Panc1 (cell line): Measurements from ENCODE around the gene FIZ1. TPM values are rescaled to one million over a fixed set of nuclear protein-coding genes. Genes with fewer than 3 reads are reported as not detected.

Experiments used
- ATAC-seq: fragments of 200-7000 bp; cut with Tn5 transposase; 2 replicates; pipeline ENCODE4 v1.9.1; 2020; ENCODE audit warnings: mild to moderate bottlenecking, moderate library complexity
- BruUV-seq: library from RNA; stranded (reverse); fragments of 400-500 nt; replicated peaks from 2 replicates; lab custom pipeline; 2021; lab: Mats Ljungman, UMichigan
- CTCF ChIA-PET: fragments of 300-600 bp; sonication (Branson Sonifier 250); formaldehyde crosslinking; loops from one replicate; lab custom pipeline; 2022; ENCODE audit warnings: antibody characterized with exemption; lab: Charles Lee
- POLR2A ChIA-PET: fragments of 300-600 bp; sonication (Branson Sonifier 250); formaldehyde crosslinking; loops from one replicate; lab custom pipeline; 2022; ENCODE audit warnings: antibody characterized with exemption; lab: Charles Lee
- DNase-seq: peaks from one replicate; pipeline ENCODE4 v3.0.0-alpha.2; 2010; ENCODE audit warnings: low read depth, low spot score
- H3K27ac ChIP-seq: 2 replicates; pipeline ENCODE4 v1.5.1; 2011; ENCODE audit warnings: mild to moderate bottlenecking, low read length, inconsistent platforms
- H3K27me3 ChIP-seq: fragments of 200-500 bp; sonication (Bioruptor generic); 2 replicates; pipeline ENCODE4 v1.6.0; 2014; ENCODE audit warnings: low read length, inconsistent platforms; ENCODE audit not compliant: control insufficient read depth, insufficient read depth
- H3K36me3 ChIP-seq: fragments of 200-500 bp; sonication (Bioruptor generic); 2 replicates; pipeline ENCODE4 v1.5.1; 2014; ENCODE audit warnings: inconsistent platforms, mild to moderate bottlenecking, low read length, moderate library complexity; ENCODE audit not compliant: control insufficient read depth, insufficient read depth
- H3K4me1 ChIP-seq: 2 replicates; pipeline ENCODE4 v1.5.1; 2011; ENCODE audit warnings: inconsistent platforms, mild to moderate bottlenecking, low read length, moderate library complexity; ENCODE audit not compliant: control insufficient read depth, insufficient read depth
- H3K4me3 ChIP-seq, 2 experiments: 2 replicates each; pipeline ENCODE4 v1.5.1; 2011 to 2012; ENCODE audit warnings: low read depth in 2 of 2, low read length in 2 of 2, mild to moderate bottlenecking in 2 of 2, inconsistent platforms in 1 of 2, moderate library complexity in 1 of 2
- H3K9me3 ChIP-seq: fragments of 200-500 bp; sonication (Bioruptor generic); 2 replicates; pipeline ENCODE4 v1.5.1; 2014; ENCODE audit warnings: low read depth, mild to moderate bottlenecking, inconsistent platforms, low read length, moderate library complexity; ENCODE audit not compliant: control insufficient read depth, insufficient read depth
- POLR2AphosphoS5 ChIP-seq: IDR thresholded peaks from 2 replicates; pipeline ENCODE4 v1.6.1; 2012; ENCODE audit warnings: mild to moderate bottlenecking, low read depth, low read length, moderate library complexity
- REST ChIP-seq, 2 experiments: IDR thresholded peaks; 2 replicates each; pipeline ENCODE4 v1.6.1; 2011 to 2012; ENCODE audit warnings: low read depth in 2 of 2, control low read depth in 1 of 2, low read length in 1 of 2, mild to moderate bottlenecking in 1 of 2, moderate library complexity in 1 of 2; ENCODE audit not compliant: insufficient read depth in 1 of 2
- SIN3A ChIP-seq: IDR thresholded peaks from 2 replicates; pipeline ENCODE4 v1.6.1; 2012; ENCODE audit warnings: low read depth, mild to moderate bottlenecking, low read length, moderate library complexity, borderline replicate concordance; ENCODE audit not compliant: insufficient read depth
- TCF7L2 ChIP-seq: IDR thresholded peaks from 2 replicates; pipeline ENCODE4 v1.6.1; 2011; ENCODE audit warnings: mild to moderate bottlenecking, low read depth, low read length, inconsistent platforms
- in situ Hi-C: cut with HindIII; loops from 2 replicates; pipeline ENCODE4 v1.10.0; 2016; ENCODE audit warnings: low sequenced_read_pairs, low pct_unique_long_range_greater_than_20kb
- intact Hi-C: fragments of 100-400 bp; cut with micrococcal nuclease; formaldehyde crosslinking; loops from one replicate; pipeline ENCODE4 v1.10.0; 2022; ENCODE audit not compliant: unreplicated experiment
- total RNA-seq: library from RNA; stranded (reverse); gene quantifications from one replicate; pipeline ENCODE4 v1.2.1, GENCODE V29; 2021; ENCODE audit not compliant: unreplicated experiment
- TF ChIP-seq, protein P1 (sequence below): fragments of 450-650 bp; IDR thresholded peaks from 2 replicates; pipeline ENCODE4 v1.5.1; 2017; ENCODE audit warnings: mild to moderate bottlenecking

Gene FIZ1
- total RNA-seq, 1 experiment from 2014 or later: 28.5 TPM

GRCh38 chr19:55581145-55581822 lies 18.0 kb downstream of the FIZ1 start:
- in situ Hi-C loops: no loop called here
- ChIA-PET POLR2A (interaction anchor here (0.5 to 1.8 kb wide), 3 partner anchors 18 to 560 kb away, joined by 4 to 10 read pairs (median 5); partner anchors contain the start of genes FIZ1, ZNF444 and ZNF784), CTCF (no interaction called here)
- Histone ChIP-seq H3K36me3 (no peaks in the 10 kb centered on the region; the same call in 1 of the 2 replicates), H3K4me1 (peaks cover 19% of the 10 kb centered on the region), H3K9me3 (no peaks in the 10 kb centered on the region), H3K27ac (peak overlapping the region; percentile 88), H3K4me3 (peak overlapping the region; percentile 44 to 96), H3K27me3 (no peaks in the 10 kb centered on the region)
- DNase-seq: no peak
- TF ChIP-seq SIN3A (0 out of 2 replicates have a peak, but pooled peaks have one; percentile 11), REST (IDR thresholded peaks at IDR 0.05; ENCODE audit: insufficient read depth in 1 of 2, low read depth in 2 of 2, low read length in 1 of 2) (peak; percentile 98 to 100), TCF7L2 (no peak), POLR2AphosphoS5 (no peak; the same call in 1 of the 2 replicates)
- TF ChIP-seq, protein P1, sequence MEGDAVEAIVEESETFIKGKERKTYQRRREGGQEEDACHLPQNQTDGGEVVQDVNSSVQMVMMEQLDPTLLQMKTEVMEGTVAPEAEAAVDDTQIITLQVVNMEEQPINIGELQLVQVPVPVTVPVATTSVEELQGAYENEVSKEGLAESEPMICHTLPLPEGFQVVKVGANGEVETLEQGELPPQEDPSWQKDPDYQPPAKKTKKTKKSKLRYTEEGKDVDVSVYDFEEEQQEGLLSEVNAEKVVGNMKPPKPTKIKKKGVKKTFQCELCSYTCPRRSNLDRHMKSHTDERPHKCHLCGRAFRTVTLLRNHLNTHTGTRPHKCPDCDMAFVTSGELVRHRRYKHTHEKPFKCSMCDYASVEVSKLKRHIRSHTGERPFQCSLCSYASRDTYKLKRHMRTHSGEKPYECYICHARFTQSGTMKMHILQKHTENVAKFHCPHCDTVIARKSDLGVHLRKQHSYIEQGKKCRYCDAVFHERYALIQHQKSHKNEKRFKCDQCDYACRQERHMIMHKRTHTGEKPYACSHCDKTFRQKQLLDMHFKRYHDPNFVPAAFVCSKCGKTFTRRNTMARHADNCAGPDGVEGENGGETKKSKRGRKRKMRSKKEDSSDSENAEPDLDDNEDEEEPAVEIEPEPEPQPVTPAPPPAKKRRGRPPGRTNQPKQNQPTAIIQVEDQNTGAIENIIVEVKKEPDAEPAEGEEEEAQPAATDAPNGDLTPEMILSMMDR: no peak
- no TSS peak for BruUV-seq
- intact Hi-C loops: loop anchor here (5.0 kb wide), 1 partner anchor 34 kb away; the partner anchor contains the start of gene SBK3
- peak; percentile 10 for ATAC-seq

- H3K27me3 ChIP-seq: no peaks in the 10 kb centered on the region
- peak within 1 kb of the TSS; percentile 44 to 96 for H3K4me3 ChIP-seq
- peak within 1 kb of the TSS; percentile 88 for H3K27ac ChIP-seq
- peaks cover 15% of the 10 kb centered on the region for H3K4me1 ChIP-seq
- ATAC-seq: peak; percentile 87
- DNase-seq: peak; percentile 61
- H3K9me3 ChIP-seq: no peaks in the 10 kb centered on the region
- no TSS peak for BruUV-seq
- H3K36me3 ChIP-seq: no peaks in the 10 kb centered on the region; the same call in 1 of the 2 replicates
- CTCF ChIA-PET: interaction anchor here (0.7 kb wide), 1 partner anchor 501 kb away, joined by 4 read pairs; no protein-coding TSS in a partner anchor
- peak; percentile 87; the same call in 1 of the 2 replicates for TF ChIP-seq SIN3A
- peak in 1 of 2 experiments; percentile 75; a peak in 2 of 4 replicates for TF ChIP-seq REST (IDR thresholded peaks at IDR 0.05; ENCODE audit: insufficient read depth in 1 of 2, low read depth in 2 of 2, low read length in 1 of 2)
- TF ChIP-seq POLR2AphosphoS5: peak; percentile 81
- no peak for TF ChIP-seq TCF7L2
- TF ChIP-seq, protein P1: no peak
- intact Hi-C loops (loop anchor here (5.0 kb wide), 1 partner anchor 33 kb away; the partner anchor contains the start of gene SBK3), in situ Hi-C loops (no loop called here)
- POLR2A ChIA-PET: interaction anchor here (0.5 to 1.8 kb wide), 3 partner anchors 19 to 560 kb away, joined by 4 to 10 read pairs (median 5); partner anchors contain the start of genes FIZ1, ZNF444 and ZNF784
These were observed 18.6 kb downstream of the FIZ1 start, which contains the start of gene ZNF579 for GRCh38 chr19:55580628-55581144. TSS of gene ZNF579 (minus strand) at chr19:55580848. CDS start at chr19:55579639, 1,209 bp downstream.
